GM12892 (cell line): Measurements from ENCODE around the gene USP15.

Experiments used
- DNase-seq: peaks from one replicate; pipeline ENCODE4 v3.0.0; 2011; ENCODE audit not compliant: insufficient read length
- FAIRE-seq: peaks from 2 replicates; lab custom pipeline; 2011; peaks lifted over from hg19 to GRCh38; lab: Jason Lieb, UNC
- POLR2A ChIP-seq: IDR thresholded peaks from 2 replicates; pipeline ENCODE4 v1.6.1; 2011; ENCODE audit warnings: low read depth, low read length, control low read depth
- POLR2AphosphoS5 ChIP-seq: IDR thresholded peaks from 2 replicates; pipeline ENCODE4 v1.6.1; 2011; ENCODE audit warnings: low read depth, low read length, control low read depth
- TAF1 ChIP-seq: IDR thresholded peaks from 2 replicates; pipeline ENCODE4 v1.6.1; 2011; ENCODE audit warnings: low read depth, mild to moderate bottlenecking, control low read depth, low read length, borderline replicate concordance

USP15 gene

DNA sequence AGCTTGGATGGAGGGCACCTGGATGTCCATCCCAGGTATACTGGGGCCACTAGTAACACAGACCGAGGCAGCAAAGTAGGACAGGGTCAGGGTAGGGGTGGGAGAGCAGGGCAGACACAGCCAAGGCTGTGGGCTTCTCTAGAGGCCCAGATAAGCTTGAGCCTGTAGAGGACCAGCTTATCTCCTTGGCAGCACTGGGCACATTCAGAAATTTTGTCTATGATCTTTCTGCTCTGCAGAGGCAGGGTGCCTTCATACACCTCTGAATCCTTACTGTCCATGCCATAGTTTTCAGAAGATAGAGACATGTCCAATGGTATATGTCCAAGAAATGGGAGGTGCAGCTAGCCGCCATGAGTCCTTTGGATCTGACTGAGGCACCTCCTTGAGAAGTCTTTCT lies 26.4 kb upstream of the USP15 start:
- DNase-seq (no peak), FAIRE-seq (no peak)
- TF ChIP-seq TAF1 (no peak), POLR2AphosphoS5 (no peak), POLR2A (no peak)

DNA sequence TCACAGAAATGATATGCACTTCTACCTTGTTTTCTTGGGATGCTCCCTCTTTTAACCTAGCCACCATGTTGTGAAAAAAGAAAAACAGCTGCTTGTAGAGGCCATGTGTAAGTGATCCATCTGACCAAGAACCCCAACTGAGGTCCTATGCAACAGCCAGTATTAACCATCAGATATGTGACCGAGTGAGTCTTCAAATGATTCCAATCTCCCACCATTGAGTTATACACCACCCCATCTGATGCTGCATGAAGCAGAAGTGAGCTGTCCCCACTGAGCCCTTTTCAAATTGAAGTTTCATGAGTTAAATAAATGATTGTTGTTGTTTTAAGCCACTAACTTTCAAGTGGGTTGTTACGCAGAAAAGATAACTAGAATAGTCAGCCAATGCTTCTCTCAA lies 20.6 kb upstream of the USP15 start:
- no peak for DNase-seq
- no peak for TF ChIP-seq POLR2A
- TF ChIP-seq TAF1, result no peak
- no peak for TF ChIP-seq POLR2AphosphoS5
- FAIRE-seq, result no peak

DNA sequence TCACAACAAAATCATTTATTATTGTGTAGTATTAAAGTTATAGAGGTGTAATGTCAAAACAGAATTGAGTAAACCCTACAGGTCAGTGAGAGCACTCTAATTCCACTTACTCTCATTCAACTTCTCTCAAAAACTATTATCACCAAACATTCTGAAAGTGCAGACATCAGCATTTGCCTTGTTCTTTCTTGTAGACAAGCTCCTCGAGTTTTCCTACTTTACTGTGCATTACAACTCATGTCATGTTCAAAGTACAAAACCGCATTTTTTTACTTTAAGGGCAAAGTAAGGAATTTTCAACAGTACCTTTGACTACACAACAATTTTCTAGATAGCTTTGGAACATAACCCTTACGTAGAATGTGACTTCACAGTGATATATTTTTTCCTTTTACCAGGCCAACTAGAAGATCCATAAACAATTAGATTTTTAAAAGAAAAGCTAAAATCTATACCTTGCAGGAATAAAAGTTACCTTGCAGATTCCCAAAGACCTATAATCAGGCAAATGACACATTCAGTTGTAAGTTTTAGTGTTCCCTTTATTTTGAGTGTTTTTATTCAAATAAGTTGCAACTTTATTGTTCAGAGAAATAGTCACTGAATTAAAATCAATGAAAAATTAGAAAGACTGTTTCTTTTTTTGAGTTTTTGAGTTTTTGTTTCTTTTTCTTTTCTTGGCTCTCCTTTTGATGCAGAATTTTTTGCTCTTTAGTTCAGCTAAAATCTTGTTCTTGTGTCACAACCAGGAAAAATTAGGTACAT lies 12.7 kb upstream of the USP15 start:
- DNase-seq (no peak), FAIRE-seq (no peak)
- TF ChIP-seq TAF1, result no peak
- TF ChIP-seq POLR2AphosphoS5, result no peak
- no peak for TF ChIP-seq POLR2A

DNA sequence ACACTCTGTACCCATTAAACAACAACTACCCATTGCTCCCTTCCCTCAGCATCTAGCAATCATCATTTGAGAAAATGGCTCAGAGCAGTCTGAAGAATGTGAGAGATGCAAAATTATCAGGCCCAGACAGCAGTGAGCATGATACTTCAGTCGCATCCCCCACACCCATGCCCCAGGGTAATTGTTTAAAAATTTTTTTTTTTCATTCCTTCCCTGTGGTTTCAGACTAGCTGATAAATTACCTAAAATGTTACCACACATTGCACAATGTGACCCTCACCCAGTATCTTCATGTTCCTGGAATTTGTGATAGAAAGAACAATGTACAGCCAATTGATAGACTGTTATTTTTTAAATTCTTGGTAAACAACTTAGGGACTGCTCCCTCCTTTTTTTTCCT lies 11.3 kb upstream of the USP15 start:
- TF ChIP-seq POLR2AphosphoS5 (no peak), TAF1 (no peak), POLR2A (no peak)
- FAIRE-seq (no peak), DNase-seq (no peak)

DNA sequence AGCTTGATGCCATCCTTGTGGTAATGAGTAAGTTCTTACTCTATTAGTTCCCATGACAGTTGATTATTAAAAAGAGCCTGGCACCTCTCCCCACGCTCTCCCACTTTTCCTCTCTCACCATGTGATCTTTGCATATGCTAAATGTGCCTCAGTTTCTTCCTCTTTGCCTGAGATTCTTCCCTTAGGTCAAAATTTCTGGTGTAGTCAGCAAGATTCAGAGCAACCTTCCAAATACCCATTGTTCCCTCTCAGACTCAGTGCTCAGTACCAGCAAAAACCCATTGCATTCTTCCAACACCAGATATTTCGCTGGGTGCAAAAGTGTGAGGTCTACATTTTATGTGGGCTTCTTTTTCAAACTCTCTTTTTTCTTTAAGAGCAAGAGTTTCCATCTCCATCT lies 10.8 kb upstream of the USP15 start:
- no peak for FAIRE-seq
- DNase-seq, result no peak
- TF ChIP-seq POLR2AphosphoS5 (no peak), POLR2A (no peak), TAF1 (no peak)

DNA sequence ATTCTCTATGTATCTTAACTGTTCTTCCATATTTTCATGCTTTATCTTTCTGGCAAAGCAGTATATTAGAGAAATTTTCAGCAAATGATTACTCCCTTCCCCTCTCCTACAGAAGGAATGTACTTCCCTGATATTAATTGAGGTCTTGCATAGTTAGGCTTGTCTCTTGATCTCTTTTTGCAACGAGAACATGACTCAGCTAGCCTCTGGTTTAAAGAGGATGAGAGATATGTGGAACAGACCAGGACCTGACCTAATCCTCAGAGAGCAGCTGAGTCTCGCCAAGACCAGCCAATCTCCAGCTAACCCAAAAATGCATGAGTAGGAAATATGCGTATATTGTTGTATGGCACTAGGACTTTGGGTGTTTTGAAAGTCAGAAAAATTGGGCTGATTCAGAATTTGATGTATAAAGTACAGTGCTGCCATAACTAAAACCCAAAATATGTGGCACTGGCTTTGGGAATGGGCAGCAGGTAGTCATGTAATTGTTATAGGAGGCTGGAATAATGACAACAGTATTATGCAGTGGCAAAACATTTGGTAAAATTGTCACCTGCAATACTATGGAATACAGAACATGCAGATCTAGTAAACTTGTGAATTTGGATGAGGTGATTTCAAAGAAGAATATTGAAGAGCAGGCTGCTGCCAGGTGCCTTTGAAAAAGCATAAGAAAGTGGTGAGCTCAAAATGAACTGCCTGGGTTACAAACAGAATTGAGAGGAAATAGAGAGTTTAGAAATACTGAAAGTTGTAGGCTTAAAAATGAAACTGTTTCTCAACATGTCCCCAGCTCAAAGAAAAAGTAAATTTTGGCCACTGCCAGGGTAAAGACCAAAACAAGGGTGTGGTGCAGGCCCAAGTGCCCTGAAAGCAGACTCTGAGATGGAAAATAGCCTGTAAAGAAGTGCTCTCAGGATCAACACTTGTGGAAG lies 9.3 kb upstream of the USP15 start:
- TF ChIP-seq POLR2AphosphoS5 (no peak), TAF1 (no peak), POLR2A (no peak)
- FAIRE-seq (peak; percentile 64), DNase-seq (no peak)

DNA sequence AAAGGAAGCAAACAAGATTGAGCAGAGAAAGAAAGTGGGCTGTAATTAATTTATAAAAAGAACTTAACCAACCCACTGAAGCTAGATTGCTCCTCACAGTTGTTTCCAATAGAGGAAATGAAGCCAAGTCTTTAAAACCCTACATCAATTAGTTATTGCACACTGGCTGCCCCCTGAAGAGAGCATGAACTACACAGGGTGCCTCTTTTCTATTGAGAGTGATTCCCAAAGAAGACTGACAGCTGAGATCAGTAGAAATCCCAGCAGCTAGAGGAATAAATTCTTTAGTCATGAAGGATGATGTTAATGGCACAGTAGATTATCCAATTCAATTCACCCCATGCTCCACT lies 8.6 kb upstream of the USP15 start:
- FAIRE-seq (no peak), DNase-seq (no peak)

DNA sequence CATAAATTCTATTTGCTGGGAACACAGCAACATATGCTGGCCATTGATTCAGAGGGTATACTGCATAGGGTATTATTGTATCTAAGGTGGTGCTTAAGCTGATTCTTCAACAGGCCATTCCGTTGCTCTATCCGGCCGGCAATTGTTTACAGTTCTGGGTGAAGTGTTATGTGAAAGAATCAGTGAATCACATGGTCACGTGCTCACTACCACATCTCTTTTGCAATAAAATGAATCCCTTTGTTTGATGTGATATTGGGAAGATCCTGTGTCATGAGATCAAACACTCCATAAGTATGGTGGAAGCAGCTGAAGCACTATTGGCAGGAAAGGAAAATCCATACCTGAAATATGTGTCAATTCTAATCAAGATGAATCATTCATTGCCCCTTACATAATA lies 7.6 kb upstream of the USP15 start:
- DNase-seq, result no peak
- no peak for FAIRE-seq
- TF ChIP-seq POLR2A, result no peak
- TF ChIP-seq POLR2AphosphoS5, result no peak
- TF ChIP-seq TAF1, result no peak

More for the DNA sequence above, 8.6 kb upstream of the USP15 start:
- TF ChIP-seq POLR2AphosphoS5 (no peak), POLR2A (no peak), TAF1 (no peak)

DNA sequence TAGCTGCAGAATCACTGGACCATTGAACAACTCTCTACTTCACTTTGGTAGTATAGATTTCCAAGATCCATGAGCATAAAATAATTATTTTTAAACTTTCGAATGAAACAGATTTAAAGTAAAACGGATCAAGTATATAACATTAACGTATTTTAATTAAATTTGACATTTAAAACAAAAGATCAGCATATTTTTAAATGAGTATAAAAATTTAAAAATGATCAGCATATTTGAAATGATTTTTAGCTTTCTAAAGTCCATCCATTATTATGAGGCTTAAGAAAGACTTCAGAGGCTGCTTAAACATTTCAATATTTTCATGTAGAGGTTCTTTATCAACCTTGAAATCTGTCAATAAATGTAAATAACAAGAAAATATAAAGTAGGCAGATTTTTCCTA lies 5.2 kb upstream of the USP15 start:
- TF ChIP-seq POLR2A (no peak), POLR2AphosphoS5 (no peak), TAF1 (no peak)
- FAIRE-seq (no peak), DNase-seq (no peak)

DNA sequence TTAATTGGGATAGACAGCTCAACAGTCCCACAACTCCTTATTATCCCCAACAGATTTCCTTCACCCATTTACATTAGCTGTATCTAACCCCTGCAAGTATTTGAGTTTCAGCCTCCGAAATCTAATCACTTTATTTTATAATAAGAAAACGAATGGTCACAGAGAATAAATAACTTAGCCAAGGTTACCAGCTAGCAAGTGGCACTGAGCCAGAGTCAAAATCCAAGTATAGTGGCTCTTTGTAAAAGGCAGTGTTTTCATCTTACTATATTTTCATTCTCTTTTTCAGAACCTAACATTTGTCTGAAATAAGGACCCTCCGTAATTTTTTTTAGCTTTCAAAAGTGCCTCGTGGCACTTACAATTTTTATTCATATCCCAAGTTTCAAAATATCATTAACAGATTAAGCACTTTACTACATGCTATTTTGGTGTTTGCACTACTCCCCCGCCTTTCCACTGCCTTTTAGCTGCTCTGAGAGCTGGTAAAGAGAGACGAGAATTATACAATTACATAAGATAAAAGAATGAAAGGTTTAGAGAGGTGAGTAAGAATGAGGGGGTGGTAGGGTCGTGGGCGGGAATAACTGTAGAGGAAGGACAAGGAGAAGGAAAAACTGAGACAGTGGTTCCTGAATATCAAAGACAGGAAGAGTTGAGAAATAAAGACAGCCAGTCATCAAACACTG lies 3.7 kb upstream of the USP15 start:
- TF ChIP-seq POLR2AphosphoS5 (no peak), TAF1 (no peak), POLR2A (no peak)

DNA sequence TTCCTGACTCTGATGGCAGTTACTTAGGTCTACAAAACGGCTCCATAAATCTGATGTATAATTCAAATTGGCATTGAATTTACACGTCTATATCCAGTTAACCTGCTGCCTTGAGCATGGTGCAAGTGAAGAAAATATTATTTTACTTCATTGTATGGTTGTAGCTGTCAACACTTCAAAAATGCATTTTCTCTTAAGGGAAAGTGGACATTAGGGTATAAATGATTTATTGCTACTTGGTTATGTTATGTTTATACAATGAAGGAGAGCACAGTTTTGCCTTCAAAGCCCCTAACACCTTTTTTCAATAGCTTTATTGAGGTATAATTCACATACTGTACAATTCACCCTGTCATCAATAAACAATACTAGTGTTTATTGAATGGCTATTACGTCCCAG lies 2.0 kb upstream of the USP15 start:
- TF ChIP-seq POLR2A (no peak), POLR2AphosphoS5 (no peak), TAF1 (no peak)
- DNase-seq, result no peak
- no peak for FAIRE-seq

More for the DNA sequence above, 3.7 kb upstream of the USP15 start:
- no peak for DNase-seq
- FAIRE-seq, result no peak

DNA sequence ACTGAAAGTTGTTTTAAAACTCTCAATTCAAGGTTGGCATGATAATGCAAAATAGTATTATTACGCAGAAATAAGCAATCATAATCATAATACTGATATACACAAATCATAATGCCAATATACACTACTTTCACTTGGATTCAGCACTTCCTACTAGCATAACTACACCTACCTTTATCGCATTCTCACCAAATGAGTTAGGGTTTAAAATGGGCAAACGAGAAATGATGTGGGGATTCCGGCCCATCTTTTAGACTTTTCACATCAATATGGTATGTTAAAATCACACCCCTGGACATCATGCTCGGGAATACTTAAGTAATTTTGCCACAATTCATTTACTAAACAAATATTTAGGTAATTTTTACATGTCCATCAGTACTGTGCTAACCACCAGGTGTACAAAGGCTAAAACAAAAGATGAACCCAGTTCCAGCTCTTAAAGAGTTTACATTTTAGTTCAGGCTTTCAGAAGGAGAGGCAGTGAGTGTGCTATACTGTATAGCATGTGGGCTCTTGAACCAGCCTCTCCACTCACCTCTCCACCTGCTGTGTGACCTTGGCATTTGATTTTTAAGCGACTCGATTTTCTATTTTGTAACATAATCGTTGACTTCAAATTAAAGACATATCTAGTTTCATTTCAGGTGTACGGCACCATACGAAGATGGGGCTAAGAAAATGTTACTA lies 1.1 kb upstream of the USP15 start:
- TF ChIP-seq TAF1 (no peak), POLR2A (no peak), POLR2AphosphoS5 (no peak)
- FAIRE-seq (no peak), DNase-seq (no peak)
